GM23338 (cell line): ENCODE results near the gene MAGI1. TPM values are rescaled to one million over a fixed set of nuclear protein-coding genes. Genes with fewer than 3 reads are reported as not detected.

Source experiments
- ATAC-seq: fragments of 200-7000 bp; cut with Tn5 transposase; 3 replicates; pipeline ENCODE4 v1.9.1; 2020
- DNase-seq: peaks from one replicate; pipeline ENCODE4 v3.0.0-alpha.2; 2015; ENCODE audit warnings: low spot score
- H2AFZ ChIP-seq: fragments of 200-600 bp; sonication (generic); 2 replicates; pipeline ENCODE4 v1.8.0; 2016; ENCODE audit warnings: antibody characterized with exemption, mild to moderate bottlenecking, moderate library complexity
- H3F3A ChIP-seq: fragments of 200-600 bp; sonication (generic); replicated peaks from 2 replicates; pipeline ENCODE4 v1.8.0; 2017; ENCODE audit warnings: antibody characterized with exemption, mixed run types, low read depth
- H3K27ac ChIP-seq: fragments of 200-600 bp; sonication (generic); 2 replicates; pipeline ENCODE4 v1.6.1; 2016; ENCODE audit warnings: low read depth
- H3K27me3 ChIP-seq: fragments of 200-600 bp; sonication (generic); 2 replicates; pipeline ENCODE4 v1.8.0; 2016; ENCODE audit warnings: mild to moderate bottlenecking, mixed run types, moderate library complexity; ENCODE audit not compliant: insufficient read depth
- H3K36me3 ChIP-seq: fragments of 200-600 bp; sonication (generic); 2 replicates; pipeline ENCODE4 v1.8.0; 2016; ENCODE audit warnings: mild to moderate bottlenecking; ENCODE audit not compliant: insufficient read depth
- H3K4me1 ChIP-seq: fragments of 200-600 bp; sonication (generic); 2 replicates; pipeline ENCODE4 v1.8.0; 2016; ENCODE audit warnings: mild to moderate bottlenecking, moderate library complexity; ENCODE audit not compliant: insufficient read depth
- H3K4me2 ChIP-seq: fragments of 200-600 bp; sonication (generic); 2 replicates; pipeline ENCODE4 v1.7.1; 2017; ENCODE audit warnings: mixed run types
- H3K4me3 ChIP-seq: fragments of 200-600 bp; sonication (generic); 2 replicates; pipeline ENCODE4 v1.6.1; 2016; ENCODE audit warnings: mixed run types
- H3K79me2 ChIP-seq: fragments of 200-600 bp; sonication (generic); replicated peaks from 2 replicates; pipeline ENCODE4 v1.8.0; 2017; ENCODE audit warnings: mild to moderate bottlenecking; ENCODE audit not compliant: insufficient read depth
- H3K9me2 ChIP-seq: fragments of 200-600 bp; sonication (generic); 2 replicates; pipeline ENCODE4 v1.8.0; 2017; ENCODE audit not compliant: insufficient read depth
- H4K20me1 ChIP-seq: fragments of 200-600 bp; sonication (generic); replicated peaks from 2 replicates; pipeline ENCODE4 v1.8.0; 2017; ENCODE audit warnings: mild to moderate bottlenecking; ENCODE audit not compliant: insufficient read depth
- H3K27ac Mint-ChIP-seq: 2 replicates; pipeline ENCODE4 v1.8.0; 2020; ENCODE audit warnings: inconsistent platforms, mild to moderate bottlenecking, moderate library complexity, mixed read lengths
- H3K27me3 Mint-ChIP-seq: 3 replicates; pipeline ENCODE4 v1.8.0; 2022; ENCODE audit warnings: low read depth, mild to moderate bottlenecking, moderate library complexity, mixed read lengths, inconsistent platforms; ENCODE audit not compliant: insufficient read depth, poor library complexity
- H3K36me3 Mint-ChIP-seq: 3 replicates; pipeline ENCODE4 v1.8.0; 2021; ENCODE audit warnings: low read depth, mild to moderate bottlenecking, inconsistent platforms, moderate library complexity, mixed read lengths
- H3K4me1 Mint-ChIP-seq: 3 replicates; pipeline ENCODE4 v1.8.0; 2020; ENCODE audit warnings: mild to moderate bottlenecking, inconsistent platforms, mixed read lengths
- H3K4me3 Mint-ChIP-seq: 3 replicates; pipeline ENCODE4 v1.8.0; 2021; ENCODE audit warnings: moderate library complexity, mild to moderate bottlenecking, inconsistent platforms, mixed read lengths
- H3K9me3 Mint-ChIP-seq: 3 replicates; pipeline ENCODE4 v1.8.0; 2020; ENCODE audit warnings: moderate library complexity, mild to moderate bottlenecking, inconsistent platforms, mixed read lengths
- CREB1 ChIP-seq: fragments of 250-450 bp; sonication (Bioruptor Pico); IDR thresholded peaks from 2 replicates; pipeline ENCODE4 v1.5.0; 2020; ENCODE audit warnings: low read depth, mild to moderate bottlenecking, moderate library complexity
- CTCF ChIP-seq, 2 experiments: fragments of 200-600 bp in 1 of 2; sonication (generic) in 1 of 2; conservative IDR thresholded peaks; 2 replicates each; pipeline versions ENCODE4 v1.5.1 to v1.6.1; 2016 to 2017; ENCODE audit warnings: antibody characterized with exemption in 2 of 2, low read depth in 2 of 2, mild to moderate bottlenecking in 2 of 2, moderate library complexity in 1 of 2
- EZH2 ChIP-seq: fragments of 200-600 bp; sonication (generic); IDR thresholded peaks from one replicate; pipeline ENCODE4 v1.8.0; 2017; ENCODE audit warnings: antibody characterized with exemption, mild to moderate bottlenecking, low read depth; ENCODE audit not compliant: unreplicated experiment
- EZH2phosphoT487 ChIP-seq: fragments of 200-600 bp; sonication (generic); IDR thresholded peaks from one replicate; pipeline ENCODE4 v1.8.1; 2018; ENCODE audit warnings: antibody characterized with exemption; ENCODE audit not compliant: unreplicated experiment
- JUNB ChIP-seq: IDR thresholded peaks from one replicate; pipeline ENCODE4 v1.6.1; 2016; ENCODE audit warnings: antibody characterized with exemption; ENCODE audit not compliant: unreplicated experiment
- NANOG ChIP-seq: IDR thresholded peaks from 2 replicates; pipeline ENCODE4 v1.6.1; 2016; ENCODE audit warnings: antibody characterized with exemption, borderline replicate concordance
- POLR2AphosphoS5 ChIP-seq: IDR thresholded peaks from 2 replicates; pipeline ENCODE4 v1.6.1; 2016; ENCODE audit warnings: antibody characterized with exemption, low read depth
- REST ChIP-seq: IDR thresholded peaks from one replicate; pipeline ENCODE4 v1.6.1; 2018; ENCODE audit warnings: antibody characterized with exemption; ENCODE audit not compliant: unreplicated experiment
- STAT1 ChIP-seq: IDR thresholded peaks from one replicate; pipeline ENCODE4 v1.6.1; 2016; ENCODE audit warnings: antibody characterized with exemption; ENCODE audit not compliant: unreplicated experiment
- polyA plus RNA-seq: library from polyadenylated mRNA; unstranded; fragments of >200 nt; fragmentation: Nextera tagmentation; extraction: Ambion mirVana; gene quantifications from 2 replicates; pipeline ENCODE4 v1.2.1, GENCODE V29; 2016
- total RNA-seq: library from RNA; depleted of rRNA; stranded (reverse); fragments of >200 nt; shearing (Covaris generic); gene quantifications from 2 replicates; pipeline ENCODE4 v1.2.3, GENCODE V29; 2014

The MAGI1 gene
- total and polyA plus RNA-seq, 2 experiments from 2014 or later: 27.4 to 71.2 TPM

DNA sequence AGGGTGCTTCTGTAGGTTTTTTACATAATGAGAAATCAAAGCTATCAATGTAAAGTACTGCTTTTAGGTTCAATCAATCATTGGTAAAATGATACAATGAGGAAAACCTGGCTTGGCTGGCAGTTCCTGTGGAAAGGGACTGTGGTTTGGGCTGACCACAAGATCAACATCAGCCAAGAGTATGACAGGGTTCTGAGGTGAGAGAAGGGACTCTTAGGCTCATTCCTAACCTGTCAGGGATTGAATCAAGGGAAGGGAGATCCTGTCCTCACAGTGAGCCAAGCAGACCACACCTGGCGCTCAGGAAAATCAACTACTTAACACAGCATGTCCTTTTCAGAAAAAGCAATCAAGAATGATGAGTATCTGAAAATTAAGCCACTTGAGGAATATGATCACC lies 111.1 kb downstream of the MAGI1 start (continued):
- no peak for TF ChIP-seq REST
- TF ChIP-seq NANOG: no peak
- TF ChIP-seq JUNB: no peak
- no peak for TF ChIP-seq STAT1
- no peak for TF ChIP-seq EZH2phosphoT487

GRCh38 chr3:65925254-65925954 lies 113.3 kb downstream of the MAGI1 start:
- Histone ChIP-seq H3K27me3 (no peaks in the 10 kb centered on the region), H2AFZ (no peak overlapping the region), H3K27ac (no peak overlapping the region), H3K4me3 (no peak overlapping the region), H3K79me2 (peaks cover 89% of the 10 kb centered on the region), H3F3A (peaks cover 6% of the 10 kb centered on the region; the same call in 1 of the 2 replicates), H3K36me3 (no peaks in the 10 kb centered on the region), H3K4me1 (peaks cover 39% of the 10 kb centered on the region), H4K20me1 (peaks cover 13% of the 10 kb centered on the region; the same call in 1 of the 2 replicates), H3K9me2 (peaks cover 4% of the 10 kb centered on the region; the same call in 1 of the 2 replicates), H3K4me2 (peak overlapping the region; percentile 40; the same call in 1 of the 2 replicates)
- no peaks in the 10 kb centered on the region for H3K36me3 Mint-ChIP-seq
- no peak for DNase-seq
- no peak overlapping the region for H3K27ac Mint-ChIP-seq
- H3K4me1 Mint-ChIP-seq: peaks cover 45% of the 10 kb centered on the region
- peaks cover 7% of the 10 kb centered on the region for H3K27me3 Mint-ChIP-seq
- no peak for ATAC-seq
- H3K4me3 Mint-ChIP-seq: no peak overlapping the region
- H3K9me3 Mint-ChIP-seq: no peaks in the 10 kb centered on the region
- TF ChIP-seq EZH2: no peak
- no peak for TF ChIP-seq STAT1
- TF ChIP-seq CTCF (conservative IDR thresholded peaks at IDR 0.05; ENCODE audit: low read depth in 2 of 2): no peak
- TF ChIP-seq CREB1 (CRISPR knock-in tag): no peak
- no peak for TF ChIP-seq EZH2phosphoT487
- no peak for TF ChIP-seq REST
- TF ChIP-seq JUNB: no peak
- TF ChIP-seq POLR2AphosphoS5: no peak
